IPS-15b (cell line): ENCODE measurements around the gene DCHS2.
A peak's percentile ranks its signal among the peaks of the same experiment; 100 is the strongest.

Experiments
- H3K27me3 ChIP-seq: one replicate; pipeline ENCODE4 v1.6.1; 2013; ENCODE audit warnings: low read length; ENCODE audit not compliant: control insufficient read depth, insufficient read depth
- H3K36me3 ChIP-seq: one replicate; pipeline ENCODE4 v1.6.1; 2013; ENCODE audit warnings: low read length; ENCODE audit not compliant: control insufficient read depth, insufficient read depth
- H3K4me1 ChIP-seq: one replicate; pipeline ENCODE4 v1.6.1; 2013; ENCODE audit warnings: mild to moderate bottlenecking, low read length; ENCODE audit not compliant: control insufficient read depth, insufficient read depth
- H3K4me3 ChIP-seq: one replicate; pipeline ENCODE4 v1.5.1; 2013; ENCODE audit warnings: low read depth, low read length
- H3K9ac ChIP-seq: one replicate; pipeline ENCODE4 v1.6.1; 2013; ENCODE audit warnings: low read depth, mild to moderate bottlenecking, low read length
- H3K9me3 ChIP-seq: one replicate; pipeline ENCODE4 v1.6.1; 2013; ENCODE audit warnings: mild to moderate bottlenecking, low read length; ENCODE audit not compliant: control insufficient read depth, insufficient read depth

Gene DCHS2

GRCh38 chr4:154511548-154511947 is 19.9 kb upstream of the DCHS2 start:
- Histone ChIP-seq H3K36me3 (no peaks in the 10 kb centered on the region), H3K9ac (no peak overlapping the region), H3K27me3 (no peaks in the 10 kb centered on the region)

GRCh38 chr4:154507156-154507555 is 15.6 kb upstream of the DCHS2 start:
- H3K27me3 ChIP-seq, result no peaks in the 10 kb centered on the region
- H3K36me3 ChIP-seq, result no peaks in the 10 kb centered on the region
- H3K9me3 ChIP-seq, result no peaks in the 10 kb centered on the region
- H3K4me1 ChIP-seq, result no peaks in the 10 kb centered on the region
- no peak overlapping the region for H3K9ac ChIP-seq
- no peak overlapping the region for H3K4me3 ChIP-seq

More at GRCh38 chr4:154511548-154511947, 19.9 kb upstream of the DCHS2 start:
- H3K4me3 ChIP-seq, result no peak overlapping the region
- no peaks in the 10 kb centered on the region for H3K9me3 ChIP-seq
- H3K4me1 ChIP-seq, result no peaks in the 10 kb centered on the region

- Histone ChIP-seq H3K9ac (no peak overlapping the region), H3K4me1 (no peaks in the 10 kb centered on the region), H3K4me3 (no peak overlapping the region), H3K9me3 (no peaks in the 10 kb centered on the region), H3K36me3 (no peaks in the 10 kb centered on the region), H3K27me3 (no peaks in the 10 kb centered on the region)
These were observed 14.7 kb upstream of the DCHS2 start for GRCh38 chr4:154506253-154506652.

DNA sequence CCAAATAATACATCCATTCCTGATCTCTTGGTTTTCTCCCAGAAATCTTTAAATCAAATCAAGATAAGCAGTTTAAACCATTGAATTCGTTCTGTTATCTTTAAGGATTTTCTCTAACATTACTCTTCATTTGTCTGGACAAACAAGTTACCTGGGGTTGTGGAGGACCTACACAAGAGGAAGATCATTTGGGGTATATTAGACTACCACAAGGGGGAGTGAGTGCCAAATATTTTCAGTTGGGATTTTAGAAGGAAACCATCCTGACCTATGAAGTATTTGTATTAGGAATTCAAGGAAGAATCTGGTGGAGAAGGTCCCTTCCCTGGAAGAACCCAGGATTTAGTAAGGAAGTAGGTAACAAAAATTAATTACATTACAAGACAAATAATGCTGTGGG is 12.0 kb upstream of the DCHS2 start:
- H3K27me3 ChIP-seq, result no peaks in the 10 kb centered on the region
- H3K9me3 ChIP-seq, result no peaks in the 10 kb centered on the region
- H3K36me3 ChIP-seq, result no peaks in the 10 kb centered on the region
- H3K4me3 ChIP-seq, result no peak overlapping the region
- no peaks in the 10 kb centered on the region for H3K4me1 ChIP-seq
- no peak overlapping the region for H3K9ac ChIP-seq

DNA sequence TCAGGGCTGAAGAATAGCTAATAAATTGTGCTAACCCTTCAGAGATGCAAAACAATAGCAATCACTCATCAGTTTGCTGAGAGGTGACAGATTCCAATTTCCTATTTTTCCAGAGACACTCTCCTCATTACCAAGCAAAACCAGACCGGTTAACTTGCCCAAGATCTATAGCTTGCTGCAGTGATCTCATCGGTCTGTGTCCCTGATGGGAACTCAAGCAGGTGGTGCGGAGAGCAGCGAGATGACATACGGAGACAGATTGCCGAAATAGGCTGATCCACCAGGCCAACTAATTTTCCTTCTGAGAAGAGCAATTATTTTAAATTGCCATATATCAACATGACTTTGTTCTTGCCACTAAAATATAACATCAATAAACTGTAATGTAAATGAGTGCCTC is 10.5 kb upstream of the DCHS2 start:
- Histone ChIP-seq H3K4me3 (no peak overlapping the region), H3K27me3 (no peaks in the 10 kb centered on the region), H3K9ac (no peak overlapping the region), H3K36me3 (no peaks in the 10 kb centered on the region), H3K4me1 (no peaks in the 10 kb centered on the region), H3K9me3 (no peaks in the 10 kb centered on the region)

DNA sequence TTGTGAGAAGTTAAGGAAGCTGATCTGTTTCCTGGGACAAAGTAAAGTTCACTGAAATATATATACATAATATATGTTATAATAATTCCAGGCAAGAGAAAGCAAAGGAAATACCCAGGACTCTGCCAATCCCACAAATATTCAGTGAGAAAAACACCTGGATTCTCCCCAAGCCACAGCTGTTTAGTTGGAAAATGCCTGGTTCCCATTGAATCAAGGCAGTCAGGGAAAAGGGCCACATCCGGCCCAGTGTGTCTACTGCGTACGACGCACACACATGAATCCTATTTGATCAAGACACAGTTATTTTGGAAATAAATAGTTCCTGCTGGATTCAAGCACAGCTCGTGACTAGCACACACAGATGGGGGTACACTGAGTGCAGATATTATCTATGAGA is 6.3 kb upstream of the DCHS2 start:
- Histone ChIP-seq H3K27me3 (peaks cover 21% of the 10 kb centered on the region), H3K36me3 (no peaks in the 10 kb centered on the region), H3K9me3 (no peaks in the 10 kb centered on the region), H3K4me1 (no peaks in the 10 kb centered on the region), H3K9ac (no peak overlapping the region), H3K4me3 (no peak overlapping the region)

DNA sequence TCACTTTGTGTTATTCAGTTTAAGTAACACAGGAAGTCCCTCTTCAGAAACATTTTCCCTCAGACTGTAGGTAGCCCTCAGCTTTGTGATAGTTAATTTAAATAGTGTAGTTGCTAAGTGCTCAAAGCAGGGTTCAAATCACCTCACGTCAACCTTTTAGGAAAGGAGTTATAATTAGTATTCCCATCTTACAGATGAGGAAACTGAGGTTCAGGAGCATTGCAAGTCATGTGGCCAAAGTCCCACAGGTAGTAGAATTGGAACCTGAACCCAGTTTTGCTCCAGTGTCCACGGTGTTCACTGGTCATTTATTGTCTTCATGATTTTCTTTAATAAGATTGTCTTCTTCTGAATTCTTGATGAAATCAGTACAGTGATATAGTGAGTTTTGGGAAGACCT is 4.3 kb upstream of the DCHS2 start:
- H3K36me3 ChIP-seq, result no peaks in the 10 kb centered on the region
- no peak overlapping the region for H3K9ac ChIP-seq
- H3K9me3 ChIP-seq, result no peaks in the 10 kb centered on the region
- peaks cover 38% of the 10 kb centered on the region for H3K27me3 ChIP-seq
- H3K4me1 ChIP-seq, result no peaks in the 10 kb centered on the region
- no peak overlapping the region for H3K4me3 ChIP-seq

DNA sequence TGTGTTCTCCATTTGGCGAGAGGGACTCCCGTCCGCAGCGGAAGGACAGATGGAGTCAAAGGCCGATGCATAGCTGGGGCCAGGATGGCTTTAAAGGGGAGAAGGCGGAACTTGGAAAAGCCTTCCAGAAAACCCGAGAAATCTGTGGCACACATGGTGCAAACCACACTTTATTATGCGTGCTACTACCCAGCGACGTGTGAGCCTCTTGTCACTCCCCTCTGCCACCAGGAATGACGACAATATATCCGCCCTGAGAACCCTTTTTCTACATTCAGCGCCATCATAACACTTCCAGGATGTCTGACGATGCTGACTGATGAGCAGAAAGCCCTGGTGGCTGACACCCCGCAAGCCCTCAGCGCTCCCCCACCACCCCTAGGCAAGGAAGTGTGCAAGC is 689 bp upstream of the DCHS2 start:
- Histone ChIP-seq H3K9me3 (no peaks in the 10 kb centered on the region), H3K36me3 (no peaks in the 10 kb centered on the region), H3K4me1 (no peaks in the 10 kb centered on the region), H3K9ac (no peak overlapping the region), H3K4me3 (peak overlapping the region; percentile 48), H3K27me3 (peaks cover 72% of the 10 kb centered on the region)

DNA sequence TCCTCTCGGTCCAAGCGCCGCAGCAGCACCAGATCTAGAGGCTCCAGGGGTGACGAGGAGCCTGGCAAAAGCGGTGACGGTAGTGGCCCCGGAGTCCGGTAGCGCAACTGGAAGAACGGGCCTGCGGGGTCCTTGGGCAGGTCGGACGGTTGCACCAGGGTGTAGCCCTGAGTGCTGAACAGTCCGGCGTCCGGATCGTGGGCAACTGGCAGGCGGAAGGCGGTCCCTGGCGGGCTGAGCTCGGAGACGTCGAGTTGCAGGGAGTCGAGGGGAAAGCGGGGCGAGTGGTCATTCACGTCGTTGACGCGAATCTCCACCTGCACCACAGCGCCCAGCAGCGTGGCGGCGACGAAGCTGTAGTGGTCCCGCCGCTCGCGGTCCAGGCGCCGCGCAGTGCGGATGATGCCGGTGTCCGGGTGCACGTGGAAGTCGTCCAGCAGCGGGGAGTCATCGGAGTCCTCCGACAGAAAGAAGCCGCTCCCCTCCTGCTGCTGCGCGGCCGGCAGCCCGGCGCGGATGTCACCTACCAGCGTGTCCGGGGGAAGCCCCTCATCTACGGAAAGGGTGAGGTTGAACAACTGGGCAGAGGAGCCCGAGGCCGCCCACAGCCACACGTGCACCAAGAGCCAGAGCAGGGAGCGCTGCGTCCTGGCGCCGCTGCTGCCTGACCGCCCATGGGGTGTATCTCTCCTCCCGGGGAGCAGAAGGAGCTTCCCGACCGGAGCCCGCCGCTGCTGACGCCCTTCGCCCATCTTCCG is 837 bp downstream of the DCHS2 start:
- Histone ChIP-seq H3K4me1 (no peaks in the 10 kb centered on the region), H3K36me3 (no peaks in the 10 kb centered on the region), H3K4me3 (peak overlapping the region; percentile 48), H3K9me3 (no peaks in the 10 kb centered on the region), H3K27me3 (peaks cover 77% of the 10 kb centered on the region), H3K9ac (peak overlapping the region; percentile 12)

DNA sequence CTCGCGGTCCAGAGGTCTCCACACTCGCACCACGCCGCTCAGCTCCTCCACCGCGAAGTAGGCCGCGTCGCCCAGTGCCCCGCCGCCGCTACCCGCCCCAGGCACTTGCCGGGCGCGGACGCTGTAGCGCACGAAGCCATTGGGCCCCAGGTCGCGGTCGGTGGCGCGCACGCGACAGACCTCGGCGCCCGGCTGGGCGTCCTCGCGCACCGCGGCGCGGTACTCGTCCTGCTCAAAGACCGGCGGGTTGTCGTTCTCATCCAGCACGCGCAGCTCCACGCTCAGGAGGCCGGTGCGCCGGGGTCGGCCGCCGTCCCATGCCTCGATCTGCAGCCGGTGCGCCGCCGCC is 1.4 kb downstream of the DCHS2 start:
- Histone ChIP-seq H3K4me1 (no peaks in the 10 kb centered on the region), H3K4me3 (peak overlapping the region; percentile 48), H3K27me3 (peaks cover 77% of the 10 kb centered on the region), H3K36me3 (no peaks in the 10 kb centered on the region), H3K9ac (peak overlapping the region; percentile 12), H3K9me3 (no peaks in the 10 kb centered on the region)

DNA sequence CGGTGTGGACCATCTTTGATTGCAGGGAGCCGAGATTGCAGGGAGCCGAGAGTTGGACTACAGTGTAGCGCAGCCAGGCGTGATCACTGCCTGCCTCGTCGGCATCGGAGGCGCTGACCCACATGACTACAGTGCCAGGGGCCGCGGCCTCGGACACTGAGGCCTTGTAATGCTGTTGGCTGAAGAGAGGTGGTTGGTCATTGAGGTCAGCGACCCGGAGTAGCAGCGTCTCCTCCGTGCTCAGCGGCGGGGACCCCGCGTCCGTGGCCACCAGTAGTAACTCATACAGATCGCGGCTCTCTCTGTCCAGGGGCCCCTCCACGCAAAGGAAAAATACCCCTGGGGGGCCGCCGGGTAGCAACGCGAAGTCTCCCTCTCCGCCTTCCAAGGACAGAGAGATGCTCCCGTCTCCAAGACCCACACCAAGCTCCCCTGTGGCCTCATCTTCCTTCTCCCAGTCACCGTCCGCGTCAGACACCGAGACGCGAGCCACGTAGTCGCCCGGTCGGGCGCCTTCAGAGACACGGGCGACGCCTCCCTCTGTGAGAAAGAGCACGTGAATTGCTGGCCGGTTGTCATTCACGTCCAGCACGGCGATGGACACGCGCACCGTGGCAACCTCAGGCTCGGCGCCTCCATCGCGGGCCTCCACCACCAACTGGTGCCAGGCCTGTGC is 1.9 kb downstream of the DCHS2 start:
- Histone ChIP-seq H3K4me1 (no peaks in the 10 kb centered on the region), H3K4me3 (peak overlapping the region; percentile 48), H3K27me3 (peaks cover 73% of the 10 kb centered on the region), H3K36me3 (no peaks in the 10 kb centered on the region), H3K9me3 (no peaks in the 10 kb centered on the region), H3K9ac (no peak overlapping the region)

GRCh38 chr4:154487145-154487544 is 4.5 kb downstream of the DCHS2 start:
- Histone ChIP-seq H3K36me3 (no peaks in the 10 kb centered on the region), H3K27me3 (peaks cover 48% of the 10 kb centered on the region), H3K4me1 (no peaks in the 10 kb centered on the region), H3K9me3 (no peaks in the 10 kb centered on the region), H3K4me3 (no peak overlapping the region), H3K9ac (no peak overlapping the region)
